SK-N-SH (cell line): ENCODE results near the gene PPP6R2. TPM values are rescaled to one million over a fixed set of nuclear protein-coding genes. Genes with fewer than 3 reads are reported as not detected.

ENCODE experiments used
- CTCF ChIA-PET: fragments of 300-600, 350-600 bp; formaldehyde crosslinking; extraction: SDS; loops from one replicate; lab custom pipeline; 2021; lab: Yijun Ruan, JAX
- POLR2A ChIA-PET: fragments of 350-600 bp; sonication (Branson Sonifier 250); formaldehyde crosslinking; extraction: SDS; loops from one replicate; lab custom pipeline; 2020; ENCODE audit warnings: antibody characterized with exemption, inconsistent platforms; lab: Yijun Ruan, JAX
- DNase-seq: peaks from one replicate; pipeline ENCODE4 v3.0.0; 2012
- H2AFZ ChIP-seq: fragments of 200-600 bp; sonication (generic); 2 replicates; pipeline ENCODE4 v1.8.1; 2016; ENCODE audit warnings: antibody characterized with exemption, mild to moderate bottlenecking, low read depth
- H3F3A ChIP-seq: fragments of 200-600 bp; sonication (generic); replicated peaks from 2 replicates; pipeline ENCODE3; 2016; ENCODE audit warnings: antibody characterized with exemption, mild to moderate bottlenecking; ENCODE audit not compliant: insufficient read depth
- H3K27ac ChIP-seq, 2 experiments: fragments of 200-500 bp in 1 of 2; fragments of 200-600 bp in 1 of 2; sonication (Bioruptor generic) in 1 of 2; sonication (generic), shearing (Covaris generic) in 1 of 2; 2 replicates each; pipeline versions ENCODE4 v1.5.1 to v1.6.1; 2014 to 2016; ENCODE audit warnings: low read depth in 2 of 2, inconsistent platforms in 1 of 2, low read length in 1 of 2, mild to moderate bottlenecking in 1 of 2, mixed read lengths in 1 of 2
- H3K27me3 ChIP-seq: fragments of 200-600 bp; sonication (generic), shearing (Covaris generic); 2 replicates; pipeline ENCODE4 v1.6.1; 2016; ENCODE audit warnings: mixed run types; ENCODE audit not compliant: insufficient read depth
- H3K36me3 ChIP-seq, 2 experiments: fragments of 200-500 bp in 1 of 2; fragments of 200-600 bp in 1 of 2; sonication (Bioruptor generic) in 1 of 2; sonication (generic) in 1 of 2; replicated peaks in 1 of 2; 2 replicates each; pipeline versions ENCODE3 to v1.5.1; 2014 to 2016; ENCODE audit warnings: low read length in 1 of 2, mild to moderate bottlenecking in 1 of 2; ENCODE audit not compliant: insufficient read depth in 2 of 2, control insufficient read depth in 1 of 2
- H3K4me1 ChIP-seq, 2 experiments: fragments of 200-500 bp in 1 of 2; fragments of 200-600 bp in 1 of 2; sonication (Bioruptor generic) in 1 of 2; sonication (generic), shearing (Covaris generic) in 1 of 2; 2 replicates each; pipeline versions ENCODE4 v1.5.1 to v1.6.1; 2014 to 2016; ENCODE audit warnings: low read depth in 1 of 2, low read length in 1 of 2, mixed run types in 1 of 2; ENCODE audit not compliant: insufficient read depth in 2 of 2, control insufficient read depth in 1 of 2
- H3K4me2 ChIP-seq: fragments of 200-600 bp; sonication (generic), shearing (Covaris generic); 2 replicates; pipeline ENCODE4 v1.6.1; 2017; ENCODE audit warnings: mixed run types
- H3K4me3 ChIP-seq, 2 experiments: fragments of 200-500 bp in 1 of 2; fragments of 200-600 bp in 1 of 2; sonication (Bioruptor generic) in 1 of 2; sonication (generic), shearing (Covaris generic) in 1 of 2; 2 replicates each; pipeline versions ENCODE4 v1.5.1 to v1.8.1; 2014 to 2016; ENCODE audit warnings: low read depth in 2 of 2, inconsistent platforms in 1 of 2, low read length in 1 of 2, mild to moderate bottlenecking in 1 of 2, mixed read lengths in 1 of 2, moderate library complexity in 1 of 2
- H3K79me2 ChIP-seq: fragments of 200-600 bp; sonication (generic); 2 replicates; pipeline ENCODE4 v1.8.1; 2017; ENCODE audit warnings: mild to moderate bottlenecking; ENCODE audit not compliant: insufficient read depth
- H3K9ac ChIP-seq: fragments of 200-600 bp; sonication (generic); 2 replicates; pipeline ENCODE4 v1.6.1; 2017; ENCODE audit warnings: mixed run types
- H3K9me2 ChIP-seq: fragments of 200-600 bp; sonication (generic); 2 replicates; pipeline ENCODE4 v1.6.1; 2017; ENCODE audit warnings: mixed run types
- H3K9me3 ChIP-seq: fragments of 200-600 bp; sonication (generic); 2 replicates; pipeline ENCODE4 v1.6.1; 2017; ENCODE audit warnings: mixed run types, mild to moderate bottlenecking, moderate library complexity
- H4K20me1 ChIP-seq: fragments of 200-600 bp; sonication (generic); 2 replicates; pipeline ENCODE4 v1.6.1; 2017; ENCODE audit warnings: mild to moderate bottlenecking, mixed run types; ENCODE audit not compliant: insufficient read depth
- CHD2 ChIP-seq: fragments of 150-350 bp; IDR thresholded peaks from 2 replicates; pipeline ENCODE4 v1.6.1; 2018; ENCODE audit warnings: low read length; ENCODE audit not compliant: partially characterized antibody
- ELF1 ChIP-seq: IDR thresholded peaks from 2 replicates; pipeline ENCODE4 v1.4.0; 2012
- POLR2AphosphoS5 ChIP-seq: IDR thresholded peaks from 2 replicates; pipeline ENCODE4 v1.6.1; 2012; ENCODE audit warnings: low read depth, low read length
- REST ChIP-seq: IDR thresholded peaks from 2 replicates; pipeline ENCODE4 v1.6.1; 2012; ENCODE audit warnings: mild to moderate bottlenecking, low read depth, low read length, moderate library complexity
- SIN3A ChIP-seq: IDR thresholded peaks from 2 replicates; pipeline ENCODE4 v1.6.1; 2012; ENCODE audit warnings: low read depth, mild to moderate bottlenecking, low read length, moderate library complexity, borderline replicate concordance
- TCF12 ChIP-seq: IDR thresholded peaks from 2 replicates; pipeline ENCODE4 v1.4.0; 2012
- WGBS: methylation state at CpG from one replicate; pipeline ENCODE4 v1.1.6; 2017; ENCODE audit warnings: low lambda C conversion rate; 5-methylcytosine and 5-hydroxymethylcytosine counted together
- polyA plus RNA-seq, 3 experiments: library from polyadenylated mRNA; depleted of rRNA; stranded (reverse); fragments of >200 nt; gene quantifications; 2 replicates each; pipeline ENCODE4 v1.2.3, GENCODE V29; 2012
- TF ChIP-seq, protein P1 (sequence below): fragments of 150-350 bp; IDR thresholded peaks from 2 replicates; pipeline ENCODE4 v1.6.1; 2016; ENCODE audit warnings: mild to moderate bottlenecking, low read depth, low read length

Gene PPP6R2
- polyA plus RNA-seq, 1 of the 3 experiments (the other 2 are of a cell fraction): 45.7 TPM

DNA sequence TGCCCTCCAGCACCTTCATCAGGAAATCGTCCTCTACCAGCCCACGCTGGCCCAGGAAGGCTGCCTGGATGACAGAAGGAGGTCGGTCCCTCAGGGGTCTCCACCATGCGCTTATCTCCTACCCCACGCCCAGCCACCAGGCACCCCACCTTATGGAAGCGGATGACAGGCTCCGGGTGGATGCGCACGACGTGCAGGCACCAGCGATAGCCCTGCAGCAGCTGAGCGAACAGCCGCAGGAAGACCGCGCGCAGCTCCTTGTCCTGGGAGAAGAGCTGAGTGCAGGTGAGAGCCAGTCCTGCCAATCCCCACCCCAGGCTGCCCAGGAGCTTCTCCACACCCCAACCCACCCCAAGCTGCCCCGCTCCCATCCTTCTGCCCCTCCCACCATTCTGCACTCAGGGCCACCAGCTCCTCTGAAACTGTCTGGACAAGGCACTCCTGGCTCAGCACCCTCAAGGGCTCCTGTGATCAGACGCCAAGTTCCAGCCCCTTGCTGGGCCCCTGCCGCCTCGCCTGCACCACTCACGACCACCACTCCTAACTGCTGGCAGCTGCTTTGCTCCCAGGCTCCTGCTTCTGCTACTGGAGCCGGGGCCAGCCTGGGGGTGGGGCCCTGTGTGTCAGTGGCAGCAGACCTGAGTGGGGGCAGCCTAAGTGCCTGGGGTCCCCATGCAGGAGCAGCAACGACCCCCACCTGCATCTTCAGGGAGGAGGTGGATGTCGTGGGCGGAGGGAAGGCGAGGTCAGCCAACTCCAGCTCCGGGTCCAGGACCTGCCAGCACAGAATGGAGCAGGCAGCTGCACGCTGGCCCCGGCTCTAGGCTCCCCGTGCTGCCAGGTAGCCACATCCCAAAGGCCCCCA is 122.2 kb downstream of the PPP6R2 start:
- POLR2A ChIA-PET: no interaction called here
- Histone ChIP-seq H3F3A (no peaks in the 10 kb centered on the region), H3K4me1 (peaks cover 0 to 4% of the 10 kb centered on the region in 2 experiments; a peak in 2 of 4 replicates), H3K9ac (no peak overlapping the region), H2AFZ (no peak overlapping the region), H3K4me2 (no peak overlapping the region), H3K9me3 (no peaks in the 10 kb centered on the region), H3K27ac (no peak overlapping the region), H3K79me2 (peaks cover 22% of the 10 kb centered on the region; the same call in 1 of the 2 replicates), H3K4me3 (no peak overlapping the region), H3K9me2 (no peaks in the 10 kb centered on the region), H3K36me3 (peaks cover 0 to 68% of the 10 kb centered on the region in 2 experiments), H4K20me1 (peaks cover 26% of the 10 kb centered on the region), H3K27me3 (no peaks in the 10 kb centered on the region)
- WGBS: 98% methylated on average over 17 of the region's 30 CpGs
- CTCF ChIA-PET: interaction anchor here (1.1 to 1.3 kb wide), 2 partner anchors 10 to 61 kb away, joined by 3 read pairs; partner anchors contain the start of gene SCO2
- no peak for TF ChIP-seq CHD2
- TF ChIP-seq, protein P1, sequence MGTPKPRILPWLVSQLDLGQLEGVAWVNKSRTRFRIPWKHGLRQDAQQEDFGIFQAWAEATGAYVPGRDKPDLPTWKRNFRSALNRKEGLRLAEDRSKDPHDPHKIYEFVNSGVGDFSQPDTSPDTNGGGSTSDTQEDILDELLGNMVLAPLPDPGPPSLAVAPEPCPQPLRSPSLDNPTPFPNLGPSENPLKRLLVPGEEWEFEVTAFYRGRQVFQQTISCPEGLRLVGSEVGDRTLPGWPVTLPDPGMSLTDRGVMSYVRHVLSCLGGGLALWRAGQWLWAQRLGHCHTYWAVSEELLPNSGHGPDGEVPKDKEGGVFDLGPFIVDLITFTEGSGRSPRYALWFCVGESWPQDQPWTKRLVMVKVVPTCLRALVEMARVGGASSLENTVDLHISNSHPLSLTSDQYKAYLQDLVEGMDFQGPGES: no peak
- TF ChIP-seq POLR2AphosphoS5: no peak
- TF ChIP-seq SIN3A: no peak
- TF ChIP-seq REST: no peak
- TF ChIP-seq TCF12: no peak
- no peak for DNase-seq

- H3K27ac ChIP-seq: no peak overlapping the region
- peaks cover 46% of the 10 kb centered on the region for H4K20me1 ChIP-seq
- H2AFZ ChIP-seq: no peak overlapping the region
- no peaks in the 10 kb centered on the region for H3K27me3 ChIP-seq
- ChIA-PET POLR2A (no interaction called here), CTCF (interaction anchor here (1.5 kb wide), 1 partner anchor 12 kb away, joined by 4 read pairs; no protein-coding TSS in a partner anchor)
- no peak for DNase-seq
- H3K4me1 ChIP-seq: peaks cover 4 to 17% of the 10 kb centered on the region in 2 experiments; a peak in 2 of 4 replicates
- peaks cover 43% of the 10 kb centered on the region for H3K79me2 ChIP-seq
- H3K4me3 ChIP-seq: no peak overlapping the region
- H3K9me3 ChIP-seq: no peaks in the 10 kb centered on the region
- TF ChIP-seq REST: no peak
- no peak for TF ChIP-seq ELF1
- no peaks in the 10 kb centered on the region for H3K9me2 ChIP-seq
- WGBS: 94% methylated on average over 19 of the region's 24 CpGs
- no peak overlapping the region for H3K9ac ChIP-seq
- H3K36me3 ChIP-seq: peaks cover 0 to 53% of the 10 kb centered on the region in 2 experiments
- no peak overlapping the region for H3K4me2 ChIP-seq
- H3F3A ChIP-seq: no peaks in the 10 kb centered on the region
Observed at GRCh38 chr22:50467341-50467740, 124.2 kb downstream of the PPP6R2 start.
